ENCODE results near the gene PROZ. TPM values are rescaled to one million over a fixed set of nuclear protein-coding genes. Genes with fewer than 3 reads are reported as not detected.
A peak's percentile ranks its signal among the peaks of the same experiment; 100 is the strongest.

PROZ gene
- total and polyA plus RNA-seq, 9 of the 15 experiments (the other 6 are each of a cell fraction or from before 2014, with no cell fraction given) = not detected

- TF ChIP-seq ZBTB33 (CRISPR knock-in tag; IDR thresholded peaks at IDR 0.05) (0 out of 2 replicates have a peak, but pooled peaks have one; percentile 29), SETDB1 (IDR thresholded peaks at IDR 0.05; ENCODE audit: low read length) (no peak), TRIM24 (IDR thresholded peaks at IDR 0.05) (peak; percentile 21 to 34; a peak in 2 of 4 replicates), MED1 (CRISPR knock-in tag; IDR thresholded peaks at IDR 0.05; ENCODE audit: borderline replicate concordance) (no peak), CREB3 (tag; conservative IDR thresholded peaks at IDR 0.05; ENCODE audit: low read depth) (no peak), ZBTB40 (IDR thresholded peaks at IDR 0.05) (no peak), ZBTB40 (CRISPR knock-in tag; IDR thresholded peaks at IDR 0.05) (no peak), BMI1 (IDR thresholded peaks at IDR 0.05; ENCODE audit: low read length) (no peak), ARHGAP35 (IDR thresholded peaks at IDR 0.05; ENCODE audit: partially characterized antibody) (no peak), MAFK (IDR thresholded peaks at IDR 0.05; ENCODE audit: low read length) (no peak), RCOR1 (IDR thresholded peaks at IDR 0.05; ENCODE audit: borderline replicate concordance in 1 of 2, low read depth in 2 of 2, low read length in 2 of 2) (peak in 1 of 2 experiments; percentile 72; a peak in 1 of 4 replicates), CAMTA2 (CRISPR knock-in tag; conservative IDR thresholded peaks at IDR 0.05) (no peak), JUN (IDR thresholded peaks at IDR 0.05; ENCODE audit: borderline replicate concordance, low read depth, low read length) (peak; percentile 37; the same call in 1 of the 2 replicates), JUN (CRISPR knock-in tag; IDR thresholded peaks at IDR 0.05; ENCODE audit: borderline replicate concordance) (no peak), MLLT1 (IDR thresholded peaks at IDR 0.05) (no peak)
Observed at GRCh38 chr13:113219256-113219940, 61.0 kb downstream of the PROZ start (continued).

Data from K562 (cell line).